K562 (cell line): ENCODE results near the gene CDS2. TPM values are rescaled to one million over a fixed set of nuclear protein-coding genes. Genes with fewer than 3 reads are reported as not detected.

Experiments used
- CTCF ChIP-seq, 3 experiments: IDR thresholded peaks in 2 of 3; conservative IDR thresholded peaks in 1 of 3; 2 replicates each; pipeline ENCODE4 v1.5.1; 2011 to 2012; ENCODE audit warnings: low read length in 3 of 3, mild to moderate bottlenecking in 3 of 3, control low read depth in 2 of 3, improper control_type of control experiment in 1 of 3, inconsistent platforms in 1 of 3, low read depth in 1 of 3, mixed read lengths in 1 of 3, moderate library complexity in 1 of 3; ENCODE audit not compliant: insufficient read depth in 2 of 3
- MEF2D ChIP-seq: conservative IDR thresholded peaks from 2 replicates; pipeline ENCODE4 v1.6.1; 2016; ENCODE audit warnings: low read depth, missing genetic modification characterization, missing compliant biosample characterization
- PHB ChIP-seq: fragments of 250-450 bp; sonication (Bioruptor Pico); IDR thresholded peaks from 2 replicates; pipeline ENCODE4 v1.5.0; 2021
- RBM14 ChIP-seq: fragments of 200-400 bp; formaldehyde crosslinking; IDR thresholded peaks from 2 replicates; pipeline ENCODE4 v1.6.1; 2018; ENCODE audit warnings: low read depth, mild to moderate bottlenecking, low read length, moderate library complexity, borderline replicate concordance; ENCODE audit not compliant: insufficient read depth
- RBM17 ChIP-seq: fragments of 200-400 bp; formaldehyde crosslinking; IDR thresholded peaks from 2 replicates; pipeline ENCODE4 v1.6.1; 2017; ENCODE audit warnings: low read depth, mild to moderate bottlenecking, low read length, borderline replicate concordance
- SP2 ChIP-seq: IDR thresholded peaks from 2 replicates; pipeline ENCODE4 v1.6.1; 2011; ENCODE audit warnings: mild to moderate bottlenecking, low read depth, low read length, moderate library complexity; ENCODE audit not compliant: poor library complexity, severe bottlenecking; ENCODE audit errors: extremely low read depth
- SRF ChIP-seq, 2 experiments: fragments of 250-450, 450-650 bp in 1 of 2; sonication (Bioruptor Pico) in 1 of 2; sonication (generic) in 1 of 2; formaldehyde crosslinking; IDR thresholded peaks; 2 replicates each; pipeline versions ENCODE4 v1.5.0 to v1.5.1; 2020 to 2022; ENCODE audit warnings: mild to moderate bottlenecking in 1 of 2, missing genetic modification reagents in 1 of 2
- ZBTB17 ChIP-seq: fragments of 450-650 bp; formaldehyde crosslinking; IDR thresholded peaks from 2 replicates; pipeline ENCODE4 v1.4.0; 2020; ENCODE audit warnings: mild to moderate bottlenecking
- ZNF174 ChIP-seq: fragments of 250-450 bp; sonication (Bioruptor Pico); IDR thresholded peaks from 2 replicates; pipeline ENCODE4 v1.4.0; 2020; ENCODE audit warnings: mild to moderate bottlenecking
- ZNF695 ChIP-seq: fragments of 450-650 bp; formaldehyde crosslinking; IDR thresholded peaks from 2 replicates; pipeline ENCODE4 v1.4.0; 2020; ENCODE audit warnings: mild to moderate bottlenecking, moderate library complexity
- polyA plus RNA-seq, 8 experiments: library from polyadenylated mRNA; depleted of rRNA in 4 of 8; stranded (reverse) in 5 of 8; unstranded in 3 of 8; fragments of >200 nt; fragmentation: Nextera tagmentation in 2 of 8; fragmentation: Illumina TruSeq in 1 of 8; extraction: Ambion mirVana in 2 of 8; extraction: Trizol in 1 of 8; gene quantifications; 2 replicates each; pipeline versions ENCODE4 v1.2.1 to v1.2.3, GENCODE V29; 2011 to 2014; ENCODE audit warnings: inconsistent platforms in 1 of 8, missing spikeins in 1 of 8
- total RNA-seq, 7 experiments: library from RNA; depleted of rRNA in 6 of 7; stranded (reverse); fragments of >200 nt in 6 of 7; fragmentation: Illumina TruSeq in 2 of 7; extraction: Trizol in 2 of 7; gene quantifications; 2 replicates each; pipeline versions ENCODE4 v1.2.1 to v1.2.3, GENCODE V29; 2011 to 2021; ENCODE audit warnings: low replicate concordance in 1 of 7
- TF ChIP-seq, protein P1 (sequence below): fragments of 250-450 bp; sonication (Bioruptor Pico); IDR thresholded peaks from 2 replicates; pipeline ENCODE4 v1.8.0; 2021; ENCODE audit warnings: moderate library complexity, mild to moderate bottlenecking, inconsistent platforms
- TF ChIP-seq, protein P2 (sequence below), 2 experiments: fragments of 450-650 bp; IDR thresholded peaks; 2 replicates each; pipeline ENCODE4 v1.6.1; 2016; ENCODE audit warnings: mild to moderate bottlenecking in 2 of 2, borderline replicate concordance in 1 of 2, low read depth in 1 of 2, moderate library complexity in 1 of 2
- TF ChIP-seq, protein P3 (sequence below): sonication (generic); formaldehyde crosslinking; IDR thresholded peaks from 2 replicates; pipeline ENCODE4 v1.8.1; 2023; ENCODE audit warnings: mild to moderate bottlenecking, missing genetic modification reagents

The CDS2 gene
- total and polyA plus RNA-seq, 9 of the 15 experiments (the other 6 are each of a cell fraction or from before 2014, with no cell fraction given) = 6.4 to 46.4 (median 12.2) TPM

DNA sequence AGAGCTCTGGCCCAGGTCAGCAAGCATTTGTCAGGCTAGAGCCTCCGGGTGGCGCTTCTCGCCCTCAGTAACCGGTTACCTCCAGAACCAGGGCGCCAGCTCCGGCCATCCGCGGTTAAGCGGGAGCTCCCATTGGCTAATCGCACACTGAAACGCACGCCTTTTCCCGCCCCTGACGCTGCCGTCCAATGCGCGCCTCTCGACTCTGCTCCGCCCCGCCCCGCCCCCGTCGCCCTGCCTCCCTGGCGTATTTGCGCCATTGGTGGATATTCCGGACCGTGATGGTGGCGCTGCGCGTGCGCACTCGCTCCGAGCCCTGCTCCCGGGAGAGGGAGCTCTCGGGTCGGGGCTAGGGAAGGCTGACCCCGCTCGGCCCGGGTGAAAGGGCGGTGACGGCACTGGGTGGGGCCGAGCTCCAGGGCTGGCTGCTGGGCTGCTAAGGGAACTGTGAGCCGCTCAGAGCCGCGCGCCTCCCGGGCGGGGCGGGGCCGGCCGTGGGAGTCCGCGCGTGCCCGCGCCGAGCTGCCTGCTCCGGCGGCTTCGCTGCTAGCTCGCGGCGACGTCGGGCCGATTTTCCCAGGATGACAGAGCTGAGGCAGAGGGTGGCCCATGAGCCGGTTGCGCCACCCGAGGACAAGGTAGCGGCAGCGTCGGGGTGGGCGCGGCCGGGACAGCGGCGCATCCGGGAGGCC is at the start of gene CDS2 (continued):
- TF ChIP-seq, protein P1, sequence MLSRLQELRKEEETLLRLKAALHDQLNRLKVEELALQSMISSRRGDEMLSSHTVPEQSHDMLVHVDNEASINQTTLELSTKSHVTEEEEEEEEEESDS (CRISPR knock-in tag) = no peak
- TF ChIP-seq CTCF (IDR thresholded peaks at IDR 0.05 in 2 of 3, conservative IDR thresholded peaks at IDR 0.05 in 1 of 3; ENCODE audit: insufficient read depth in 2 of 3, low read depth in 1 of 3, low read length in 3 of 3) (peak; percentile 47 to 68 (median 65); a peak in 5 of 6 replicates), SRF (CRISPR knock-in tag; IDR thresholded peaks at IDR 0.05) (peak in 1 of 2 experiments; percentile 65; a peak in 1 of 4 replicates), SP2 (peak; percentile 23), RBM17 (no peak), MEF2D (no peak), ZNF174 (CRISPR knock-in tag) (no peak), ZBTB17 (CRISPR knock-in tag) (no peak), RBM14 (no peak), PHB (CRISPR knock-in tag) (no peak), ZNF695 (CRISPR knock-in tag) (no peak)
- TF ChIP-seq, protein P2, sequence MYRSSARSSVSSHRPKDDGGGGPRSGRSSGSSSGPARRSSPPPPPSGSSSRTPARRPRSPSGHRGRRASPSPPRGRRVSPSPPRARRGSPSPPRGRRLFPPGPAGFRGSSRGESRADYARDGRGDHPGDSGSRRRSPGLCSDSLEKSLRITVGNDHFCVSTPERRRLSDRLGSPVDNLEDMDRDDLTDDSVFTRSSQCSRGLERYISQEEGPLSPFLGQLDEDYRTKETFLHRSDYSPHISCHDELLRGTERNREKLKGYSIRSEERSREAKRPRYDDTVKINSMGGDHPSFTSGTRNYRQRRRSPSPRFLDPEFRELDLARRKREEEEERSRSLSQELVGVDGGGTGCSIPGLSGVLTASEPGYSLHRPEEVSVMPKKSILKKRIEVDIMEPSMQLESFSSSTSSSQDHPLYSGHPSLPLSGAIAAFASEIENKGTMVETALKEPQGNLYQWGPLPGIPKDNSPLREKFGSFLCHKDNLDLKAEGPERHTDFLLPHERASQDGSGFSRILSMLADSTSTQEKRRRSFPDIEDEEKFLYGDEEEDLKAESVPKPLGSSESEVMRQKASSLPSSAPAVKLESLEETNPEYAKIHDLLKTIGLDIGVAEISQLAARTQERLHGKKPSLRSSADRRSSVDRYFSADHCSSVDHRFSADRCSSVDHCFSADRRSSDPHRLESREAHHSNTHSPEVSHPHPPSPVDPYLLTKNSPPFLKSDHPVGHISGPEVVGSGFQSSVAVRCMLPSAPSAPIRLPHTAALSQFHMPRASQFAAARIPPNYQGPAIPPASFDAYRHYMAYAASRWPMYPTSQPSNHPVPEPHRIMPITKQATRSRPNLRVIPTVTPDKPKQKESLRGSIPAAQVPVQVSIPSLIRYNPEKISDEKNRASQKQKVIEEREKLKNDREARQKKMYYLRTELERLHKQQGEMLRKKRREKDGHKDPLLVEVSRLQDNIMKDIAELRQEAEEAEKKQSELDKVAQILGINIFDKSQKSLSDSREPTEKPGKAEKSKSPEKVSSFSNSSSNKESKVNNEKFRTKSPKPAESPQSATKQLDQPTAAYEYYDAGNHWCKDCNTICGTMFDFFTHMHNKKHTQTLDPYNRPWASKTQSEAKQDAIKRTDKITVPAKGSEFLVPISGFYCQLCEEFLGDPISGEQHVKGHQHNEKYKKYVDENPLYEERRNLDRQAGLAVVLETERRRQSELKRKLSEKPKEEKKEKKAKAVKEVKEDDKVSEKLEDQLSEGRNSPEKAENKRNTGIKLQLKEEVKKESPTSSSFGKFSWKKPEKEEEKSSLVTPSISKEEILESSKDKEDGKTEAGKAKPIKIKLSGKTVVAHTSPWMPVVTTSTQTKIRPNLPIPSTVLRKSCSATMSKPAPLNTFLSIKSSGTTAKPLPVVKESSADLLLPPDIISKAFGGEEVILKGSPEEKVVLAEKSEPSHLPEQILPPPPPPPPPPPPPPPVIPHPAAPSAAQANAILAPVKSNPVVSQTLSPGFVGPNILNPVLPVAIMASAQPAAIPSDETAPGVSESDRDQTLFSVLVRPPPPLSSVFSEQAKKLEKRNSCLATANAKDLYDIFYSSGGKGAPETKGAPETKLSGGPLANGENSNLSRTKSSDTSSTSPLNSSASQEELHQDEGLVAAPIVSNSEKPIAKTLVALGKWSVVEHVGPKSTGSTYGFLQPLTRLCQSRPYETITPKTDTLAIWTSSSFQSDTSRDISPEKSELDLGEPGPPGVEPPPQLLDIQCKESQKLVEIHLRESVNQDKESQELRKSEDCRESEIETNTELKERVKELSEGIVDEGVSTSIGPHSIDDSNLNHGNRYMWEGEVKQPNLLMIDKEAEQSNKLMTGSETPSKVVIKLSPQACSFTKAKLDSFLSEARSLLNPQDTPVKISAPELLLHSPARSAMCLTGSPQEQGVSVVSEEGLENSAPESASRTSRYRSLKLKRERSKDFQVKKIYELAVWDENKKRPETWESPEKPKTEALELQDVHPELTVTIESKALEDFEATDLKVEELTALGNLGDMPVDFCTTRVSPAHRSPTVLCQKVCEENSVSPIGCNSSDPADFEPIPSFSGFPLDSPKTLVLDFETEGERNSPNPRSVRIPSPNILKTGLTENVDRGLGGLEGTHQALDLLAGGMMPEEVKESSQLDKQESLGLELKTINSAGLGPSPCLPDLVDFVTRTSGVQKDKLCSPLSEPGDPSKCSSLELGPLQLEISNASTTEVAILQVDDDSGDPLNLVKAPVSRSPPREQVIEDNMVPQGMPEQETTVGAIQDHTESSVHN (IDR thresholded peaks at IDR 0.05; ENCODE audit: borderline replicate concordance in 1 of 2, low read depth in 1 of 2) = no peak
- TF ChIP-seq, protein P3, sequence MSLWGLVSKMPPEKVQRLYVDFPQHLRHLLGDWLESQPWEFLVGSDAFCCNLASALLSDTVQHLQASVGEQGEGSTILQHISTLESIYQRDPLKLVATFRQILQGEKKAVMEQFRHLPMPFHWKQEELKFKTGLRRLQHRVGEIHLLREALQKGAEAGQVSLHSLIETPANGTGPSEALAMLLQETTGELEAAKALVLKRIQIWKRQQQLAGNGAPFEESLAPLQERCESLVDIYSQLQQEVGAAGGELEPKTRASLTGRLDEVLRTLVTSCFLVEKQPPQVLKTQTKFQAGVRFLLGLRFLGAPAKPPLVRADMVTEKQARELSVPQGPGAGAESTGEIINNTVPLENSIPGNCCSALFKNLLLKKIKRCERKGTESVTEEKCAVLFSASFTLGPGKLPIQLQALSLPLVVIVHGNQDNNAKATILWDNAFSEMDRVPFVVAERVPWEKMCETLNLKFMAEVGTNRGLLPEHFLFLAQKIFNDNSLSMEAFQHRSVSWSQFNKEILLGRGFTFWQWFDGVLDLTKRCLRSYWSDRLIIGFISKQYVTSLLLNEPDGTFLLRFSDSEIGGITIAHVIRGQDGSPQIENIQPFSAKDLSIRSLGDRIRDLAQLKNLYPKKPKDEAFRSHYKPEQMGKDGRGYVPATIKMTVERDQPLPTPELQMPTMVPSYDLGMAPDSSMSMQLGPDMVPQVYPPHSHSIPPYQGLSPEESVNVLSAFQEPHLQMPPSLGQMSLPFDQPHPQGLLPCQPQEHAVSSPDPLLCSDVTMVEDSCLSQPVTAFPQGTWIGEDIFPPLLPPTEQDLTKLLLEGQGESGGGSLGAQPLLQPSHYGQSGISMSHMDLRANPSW (CRISPR knock-in tag) = no peak
